Measurements from ENCODE around the gene ASPG. TPM values are rescaled to one million over a fixed set of nuclear protein-coding genes. Genes with fewer than 3 reads are reported as not detected.

ASPG gene
- total and polyA plus RNA-seq, 4 donors, result 0.13 to 2.2 (median 0.92) TPM

DNA sequence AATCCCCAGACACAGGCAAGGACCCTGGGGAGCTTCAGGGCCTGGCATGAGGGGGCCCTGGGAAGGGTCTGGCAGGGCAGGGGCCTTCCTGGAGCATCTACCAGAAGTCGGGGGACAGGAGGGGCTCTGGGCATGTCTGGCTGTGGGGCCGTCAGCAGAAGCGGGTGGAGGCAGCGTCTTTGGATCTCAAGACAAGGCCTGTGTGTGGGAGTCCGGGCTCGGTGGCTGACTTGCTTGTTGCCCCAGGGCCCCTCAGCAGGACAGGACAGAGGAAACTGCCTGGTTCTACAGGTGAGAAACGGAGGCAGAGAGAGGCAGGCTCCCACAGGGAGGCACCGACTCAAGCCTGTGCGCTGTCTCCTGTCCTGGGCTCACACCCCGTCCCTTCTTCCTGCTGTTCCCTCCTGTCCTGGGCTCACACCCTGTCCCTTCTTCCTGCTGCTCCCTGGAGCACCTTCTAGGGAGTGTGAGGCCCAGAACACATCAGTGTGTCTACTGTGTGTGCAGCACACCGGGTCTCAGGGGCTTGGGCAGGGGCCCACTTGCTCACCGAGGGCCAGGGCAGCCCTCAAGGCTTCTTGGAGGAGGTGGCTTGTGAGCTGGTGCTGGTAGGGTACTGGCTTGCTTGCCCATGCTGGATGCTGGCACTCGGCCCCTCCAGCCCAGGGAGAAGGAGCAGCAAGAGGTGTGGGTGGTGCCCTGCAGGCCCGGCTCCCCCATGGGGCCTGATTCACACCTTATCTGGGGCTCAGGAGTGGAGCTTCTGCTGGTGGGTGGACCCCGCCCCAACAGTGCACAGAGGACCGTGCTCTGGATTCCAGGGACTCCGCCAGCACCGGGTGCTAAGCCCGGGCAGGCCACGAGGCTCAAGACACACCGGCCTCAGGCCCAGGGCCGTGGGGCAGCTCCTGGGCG lies 14.9 kb downstream of the ASPG start:
- 81 to 83% methylated on average over 22 to 23 of the region's 23 CpGs for WGBS, 2 donors
- H3K27ac ChIP-seq (ENCODE audit: low read depth in 1 of 2, low read length in 2 of 2), result no peak overlapping the region
- H3K27me3 ChIP-seq (ENCODE audit: control insufficient read depth in 1 of 2, insufficient read depth in 2 of 2, low read length in 1 of 2), result no peaks in the 10 kb centered on the region
- no peak overlapping the region for H3K4me3 ChIP-seq (ENCODE audit: low read length in 2 of 2)
- H3K36me3 ChIP-seq (ENCODE audit: control insufficient read depth in 1 of 2, insufficient read depth in 2 of 2, low read length in 1 of 2), result no peaks in the 10 kb centered on the region
- H3K4me1 ChIP-seq (ENCODE audit: control insufficient read depth in 1 of 2, insufficient read depth in 2 of 2, low read length in 2 of 2), result no peaks in the 10 kb centered on the region
- H3K9me3 ChIP-seq (ENCODE audit: control insufficient read depth, low read length), result no peaks in the 10 kb centered on the region
- ATAC-seq (ENCODE audit: low FRiP score) (no peak), DNase-seq (peak in 1 of 2 donors; percentile 72)
- intact Hi-C loops (cut with DNase I), result no loop called here

DNA sequence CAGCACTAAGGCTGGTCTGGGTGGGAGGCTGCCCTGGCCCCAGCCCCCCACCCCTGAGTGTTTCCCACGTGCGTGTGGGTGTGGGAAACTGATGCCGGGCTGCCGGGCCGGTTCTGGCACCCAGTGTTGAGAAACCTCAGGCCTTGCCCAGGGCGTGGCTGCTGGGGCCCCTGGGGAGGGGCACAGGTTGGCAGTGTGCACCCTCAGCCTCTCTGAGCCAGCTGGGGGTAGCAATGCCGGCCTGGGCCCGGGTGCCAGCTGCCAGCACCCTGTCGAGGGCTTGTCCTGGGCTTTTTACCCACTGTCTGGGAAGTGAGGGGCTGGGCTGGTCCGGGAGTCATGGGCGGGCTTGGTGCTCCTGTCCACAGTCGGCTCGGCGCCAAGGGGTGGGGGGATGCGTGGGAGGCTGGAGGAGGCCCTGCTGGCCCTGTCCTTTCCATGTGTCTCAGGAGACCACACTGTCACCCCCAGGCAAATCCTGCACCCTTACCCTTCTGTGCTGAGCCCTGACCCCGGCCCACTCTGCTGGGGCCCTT lies 15.7 kb downstream of the ASPG start:
- DNase-seq, result peak; percentile 39 to 73
- Histone ChIP-seq H3K4me1 (ENCODE audit: control insufficient read depth in 1 of 2, insufficient read depth in 2 of 2, low read length in 2 of 2) (no peaks in the 10 kb centered on the region), H3K4me3 (ENCODE audit: low read length in 2 of 2) (no peak overlapping the region), H3K9me3 (ENCODE audit: control insufficient read depth, low read length) (no peaks in the 10 kb centered on the region), H3K36me3 (ENCODE audit: control insufficient read depth in 1 of 2, insufficient read depth in 2 of 2, low read length in 1 of 2) (no peaks in the 10 kb centered on the region), H3K27me3 (ENCODE audit: control insufficient read depth in 1 of 2, insufficient read depth in 2 of 2, low read length in 1 of 2) (no peaks in the 10 kb centered on the region), H3K27ac (ENCODE audit: low read depth in 1 of 2, low read length in 2 of 2) (no peak overlapping the region)
- no peak for ATAC-seq (ENCODE audit: low FRiP score)
- intact Hi-C loops (cut with DNase I), result no loop called here
- 61% methylated on average over 14 to 16 of the region's 16 CpGs for WGBS, 2 donors

DNA sequence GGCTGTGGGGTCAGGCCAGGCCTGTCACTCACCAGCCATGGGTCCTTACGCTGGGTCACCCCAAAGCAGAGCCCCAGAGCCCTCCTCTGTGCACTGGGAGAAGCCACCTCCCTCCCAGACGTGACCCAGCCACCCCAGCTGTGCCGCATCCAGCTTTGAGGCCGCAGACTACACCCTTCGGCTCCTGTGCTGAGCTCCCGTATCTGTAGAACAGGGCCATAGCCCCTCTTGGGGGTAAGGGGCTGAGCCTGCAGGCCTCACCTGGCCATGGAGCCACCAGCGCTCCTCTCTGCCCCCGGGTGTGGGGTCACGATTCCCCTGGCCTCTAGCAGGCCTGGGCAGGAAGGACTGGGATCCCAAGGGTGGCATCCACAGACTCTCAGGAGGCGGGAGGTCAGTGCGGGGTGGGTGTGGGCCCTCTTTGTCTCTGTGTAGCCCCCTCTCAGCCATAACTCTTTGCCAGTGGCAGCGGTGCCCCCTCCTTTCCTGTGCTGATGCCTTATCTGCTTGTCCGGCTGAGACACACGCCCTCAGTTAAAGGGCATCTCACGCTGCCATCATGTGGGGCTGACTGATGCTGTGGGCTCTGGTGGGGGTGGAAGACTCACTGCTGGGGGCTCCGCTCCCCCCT lies 16.3 kb downstream of the ASPG start:
- H3K27me3 ChIP-seq (ENCODE audit: control insufficient read depth in 1 of 2, insufficient read depth in 2 of 2, low read length in 1 of 2), result no peaks in the 10 kb centered on the region
- no peaks in the 10 kb centered on the region for H3K4me1 ChIP-seq (ENCODE audit: control insufficient read depth in 1 of 2, insufficient read depth in 2 of 2, low read length in 2 of 2)
- H3K36me3 ChIP-seq (ENCODE audit: control insufficient read depth in 1 of 2, insufficient read depth in 2 of 2, low read length in 1 of 2), result no peaks in the 10 kb centered on the region
- intact Hi-C loops (cut with DNase I), result no loop called here
- H3K27ac ChIP-seq (ENCODE audit: low read depth in 1 of 2, low read length in 2 of 2), result no peak overlapping the region
- no peaks in the 10 kb centered on the region for H3K9me3 ChIP-seq (ENCODE audit: control insufficient read depth, low read length)
- DNase-seq (peak; percentile 40 to 68), ATAC-seq (ENCODE audit: low FRiP score) (no peak)
- no peak overlapping the region for H3K4me3 ChIP-seq (ENCODE audit: low read length in 2 of 2)
- WGBS, 2 donors, result 90 to 91% methylated on average over 16 of the region's 16 CpGs

DNA sequence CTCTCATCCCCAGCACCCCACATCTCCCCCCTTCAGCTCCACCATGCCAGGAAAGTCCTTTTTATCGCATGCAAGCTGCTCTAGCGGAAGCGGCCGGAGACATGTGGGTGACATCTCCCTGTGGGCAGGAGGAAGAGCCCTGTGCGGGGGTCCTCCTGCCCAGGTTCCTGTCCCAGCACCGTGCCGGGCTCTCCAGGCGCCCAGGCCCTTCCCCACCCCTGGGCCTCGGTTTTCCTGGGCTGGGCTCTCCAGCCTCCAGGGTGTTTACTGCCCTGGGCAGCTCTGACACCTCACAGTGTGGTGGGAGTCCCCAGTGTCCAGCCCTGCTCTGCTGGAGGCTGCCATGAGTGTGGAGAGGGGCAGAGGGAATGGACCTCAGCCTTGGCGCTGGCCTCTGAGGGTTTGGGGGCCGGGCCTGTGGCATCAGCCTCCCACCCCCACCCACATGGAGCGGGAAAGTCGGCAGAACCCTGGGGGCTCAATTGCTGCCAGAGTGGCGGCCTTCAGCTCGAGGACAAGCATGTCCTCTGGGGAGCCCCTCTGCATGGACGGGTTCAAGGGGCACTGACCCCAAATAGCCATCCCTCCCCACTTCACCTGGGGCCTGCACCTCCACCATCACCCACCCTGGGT lies 16.9 kb downstream of the ASPG start:
- H3K27me3 ChIP-seq (ENCODE audit: control insufficient read depth in 1 of 2, insufficient read depth in 2 of 2, low read length in 1 of 2), result no peaks in the 10 kb centered on the region
- intact Hi-C loops (cut with DNase I), result no loop called here
- no peak overlapping the region for H3K4me3 ChIP-seq (ENCODE audit: low read length in 2 of 2)
- H3K9me3 ChIP-seq (ENCODE audit: control insufficient read depth, low read length), result no peaks in the 10 kb centered on the region
- DNase-seq (peak in 1 of 2 donors; percentile 44), ATAC-seq (ENCODE audit: low FRiP score) (no peak)
- no peaks in the 10 kb centered on the region for H3K36me3 ChIP-seq (ENCODE audit: control insufficient read depth in 1 of 2, insufficient read depth in 2 of 2, low read length in 1 of 2)
- H3K27ac ChIP-seq (ENCODE audit: low read depth in 1 of 2, low read length in 2 of 2), result no peak overlapping the region
- no peaks in the 10 kb centered on the region for H3K4me1 ChIP-seq (ENCODE audit: control insufficient read depth in 1 of 2, insufficient read depth in 2 of 2, low read length in 2 of 2)
- 88 to 89% methylated on average over 16 of the region's 16 CpGs for WGBS, 2 donors

DNA sequence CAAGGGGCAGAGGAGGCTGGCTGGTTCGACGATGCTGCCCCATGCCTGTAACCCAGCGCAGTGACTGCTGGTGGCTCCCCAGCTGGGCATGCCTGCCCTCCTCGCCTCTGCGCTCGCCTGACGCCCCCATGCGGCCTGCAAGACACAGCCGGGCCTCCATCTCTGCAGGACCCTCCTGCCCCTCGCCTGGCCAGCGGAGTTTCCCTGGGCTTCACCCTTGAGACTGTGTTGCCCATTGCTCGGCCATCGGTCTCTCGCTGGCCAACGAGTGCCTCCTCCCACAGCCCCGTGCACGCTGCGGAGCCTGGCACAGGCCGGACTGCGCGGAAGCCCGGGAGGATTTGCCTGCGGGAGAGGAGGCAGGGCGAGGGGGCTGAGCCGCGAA lies 17.6 kb downstream of the ASPG start:
- Histone ChIP-seq H3K27me3 (ENCODE audit: control insufficient read depth in 1 of 2, insufficient read depth in 2 of 2, low read length in 1 of 2) (no peaks in the 10 kb centered on the region), H3K27ac (ENCODE audit: low read depth in 1 of 2, low read length in 2 of 2) (no peak overlapping the region), H3K9me3 (ENCODE audit: control insufficient read depth, low read length) (no peaks in the 10 kb centered on the region), H3K36me3 (ENCODE audit: control insufficient read depth in 1 of 2, insufficient read depth in 2 of 2, low read length in 1 of 2) (no peaks in the 10 kb centered on the region), H3K4me3 (ENCODE audit: low read length in 2 of 2) (no peak overlapping the region), H3K4me1 (ENCODE audit: control insufficient read depth in 1 of 2, insufficient read depth in 2 of 2, low read length in 2 of 2) (no peaks in the 10 kb centered on the region)
- 88 to 92% methylated on average over 26 of the region's 26 CpGs for WGBS, 2 donors
- DNase-seq (peak in 1 of 2 donors; percentile 72), ATAC-seq (ENCODE audit: low FRiP score) (no peak)
- intact Hi-C loops (cut with DNase I), result no loop called here

DNA sequence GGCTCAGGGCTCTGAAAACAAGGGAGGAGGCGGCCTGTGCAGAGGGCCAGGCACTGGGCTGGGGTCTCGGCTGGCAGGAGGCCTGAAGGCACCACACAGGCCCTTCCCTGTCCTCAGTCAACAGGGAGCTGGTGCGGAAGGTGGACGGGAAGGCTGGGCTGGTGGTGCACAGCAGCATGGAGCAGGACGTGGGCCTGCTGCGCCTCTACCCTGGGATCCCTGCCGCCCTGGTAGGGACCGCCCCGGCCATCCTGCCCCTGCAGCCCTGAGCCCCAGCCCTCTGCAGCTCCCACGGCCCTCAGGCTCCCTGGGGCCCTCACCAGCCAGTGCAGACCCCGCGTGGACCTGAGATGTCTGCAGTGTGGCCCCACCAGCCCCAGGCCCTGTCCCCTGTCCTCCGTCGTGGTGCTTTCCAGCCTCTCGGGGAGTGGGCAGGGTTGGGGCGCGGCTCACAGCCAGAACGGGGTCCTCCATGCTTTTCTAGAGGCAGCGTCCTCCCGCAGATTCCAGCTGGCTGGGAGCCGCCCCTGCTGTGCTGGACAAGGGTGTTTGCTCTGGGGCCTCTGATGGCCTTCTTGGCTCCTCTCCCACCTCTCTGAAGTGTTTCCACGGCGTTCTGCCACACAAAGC lies 18.1 kb downstream of the ASPG start:
- Histone ChIP-seq H3K36me3 (ENCODE audit: control insufficient read depth in 1 of 2, insufficient read depth in 2 of 2, low read length in 1 of 2) (no peaks in the 10 kb centered on the region), H3K27ac (ENCODE audit: low read depth in 1 of 2, low read length in 2 of 2) (no peak overlapping the region), H3K9me3 (ENCODE audit: control insufficient read depth, low read length) (no peaks in the 10 kb centered on the region), H3K4me1 (ENCODE audit: control insufficient read depth in 1 of 2, insufficient read depth in 2 of 2, low read length in 2 of 2) (no peaks in the 10 kb centered on the region), H3K4me3 (ENCODE audit: low read length in 2 of 2) (no peak overlapping the region), H3K27me3 (ENCODE audit: control insufficient read depth in 1 of 2, insufficient read depth in 2 of 2, low read length in 1 of 2) (no peaks in the 10 kb centered on the region)
- ATAC-seq (ENCODE audit: low FRiP score) (no peak), DNase-seq (peak; percentile 39 to 72)
- 61 to 63% methylated on average over 23 of the region's 23 CpGs for WGBS, 2 donors
- intact Hi-C loops (cut with DNase I), result no loop called here

DNA sequence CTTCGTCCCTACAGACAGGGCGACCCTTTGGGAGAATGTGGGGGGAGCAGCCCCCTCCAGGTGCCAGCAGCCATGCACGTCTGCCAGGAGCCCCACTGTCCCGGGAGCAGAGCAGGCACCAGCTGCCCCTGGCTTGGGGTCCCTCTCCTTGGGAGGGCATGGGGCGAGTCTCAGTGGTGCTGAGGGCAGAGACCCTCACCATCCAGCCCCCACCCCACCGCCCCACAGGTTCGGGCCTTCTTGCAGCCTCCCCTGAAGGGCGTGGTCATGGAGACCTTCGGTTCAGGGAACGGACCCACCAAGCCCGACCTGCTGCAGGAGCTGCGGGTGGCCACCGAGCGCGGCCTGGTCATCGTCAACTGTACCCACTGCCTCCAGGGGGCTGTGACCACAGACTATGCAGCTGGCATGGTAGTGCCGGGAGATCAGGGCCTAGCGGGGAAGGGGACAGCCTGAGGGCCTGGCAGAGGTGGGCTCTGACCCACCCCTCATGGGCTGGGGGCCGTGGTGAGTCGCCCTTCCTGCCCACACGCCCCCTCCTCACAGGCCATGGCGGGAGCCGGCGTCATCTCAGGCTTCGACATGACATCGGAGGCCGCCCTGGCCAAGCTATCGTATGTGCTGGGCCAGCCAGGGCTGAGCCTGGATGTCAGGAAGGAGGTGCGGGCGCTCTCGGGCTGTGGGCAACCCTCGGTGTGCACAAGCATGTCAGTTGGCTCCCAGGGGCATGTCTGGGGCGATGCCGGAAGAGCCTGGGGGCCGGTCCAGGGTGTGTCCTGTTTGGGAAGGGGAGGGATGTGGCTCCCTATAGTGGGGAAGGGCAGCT lies 18.8 kb downstream of the ASPG start:
- no peak overlapping the region for H3K4me3 ChIP-seq (ENCODE audit: low read length in 2 of 2)
- H3K36me3 ChIP-seq (ENCODE audit: control insufficient read depth in 1 of 2, insufficient read depth in 2 of 2, low read length in 1 of 2), result no peaks in the 10 kb centered on the region
- intact Hi-C loops (cut with DNase I), result no loop called here
- no peaks in the 10 kb centered on the region for H3K27me3 ChIP-seq (ENCODE audit: control insufficient read depth in 1 of 2, insufficient read depth in 2 of 2, low read length in 1 of 2)
- 84 to 86% methylated on average over 30 to 35 of the region's 35 CpGs for WGBS, 2 donors
- H3K27ac ChIP-seq (ENCODE audit: low read depth in 1 of 2, low read length in 2 of 2), result no peak overlapping the region
- no peaks in the 10 kb centered on the region for H3K9me3 ChIP-seq (ENCODE audit: control insufficient read depth, low read length)
- no peaks in the 10 kb centered on the region for H3K4me1 ChIP-seq (ENCODE audit: control insufficient read depth in 1 of 2, insufficient read depth in 2 of 2, low read length in 2 of 2)
- ATAC-seq (ENCODE audit: low FRiP score) (no peak), DNase-seq (peak; percentile 34 to 73)

Data from aorta (tissue), 5 donors.